GM12878 (cell line): ENCODE data around the gene PPP1R3F. TPM values are rescaled to one million over a fixed set of nuclear protein-coding genes. Genes with fewer than 3 reads are reported as not detected.

ENCODE experiments used
- ATAC-seq: fragments of 200-7000 bp; cut with Tn5 transposase; 3 replicates; pipeline ENCODE4 v1.9.1; 2020; ENCODE audit warnings: mild to moderate bottlenecking, moderate library complexity
- BruUV-seq: library from RNA; stranded (reverse); fragments of 400-500 nt; replicated peaks from 2 replicates; lab custom pipeline; 2021; lab: Mats Ljungman, UMichigan
- CTCF ChIA-PET: fragments of 300-600 bp; sonication (Branson Sonifier 250); formaldehyde crosslinking; extraction: SDS; loops from one replicate; lab custom pipeline; 2021; ENCODE audit warnings: inconsistent platforms; lab: Yijun Ruan, JAX
- POLR2A ChIA-PET: fragments of 350-600 bp; formaldehyde crosslinking; extraction: SDS; loops from one replicate; lab custom pipeline; 2021; ENCODE audit warnings: inconsistent platforms; lab: Charles Lee
- RAD21 ChIA-PET: fragments of 300-600 bp; sonication (Branson Sonifier 250); formaldehyde crosslinking; loops from one replicate; lab custom pipeline; 2023; ENCODE audit warnings: antibody characterized with exemption; ENCODE audit not compliant: unreplicated experiment; lab: Charles Lee
- SMC1A ChIA-PET: fragments of 300-600 bp; sonication (Branson Sonifier 250); formaldehyde crosslinking; loops from one replicate; lab custom pipeline; 2023; ENCODE audit not compliant: unreplicated experiment, uncharacterized antibody; lab: Charles Lee
- DNase-seq: peaks from one replicate; pipeline ENCODE4 v3.0.0-alpha.2; 2011; ENCODE audit warnings: low read depth, low spot score
- FAIRE-seq: peaks from 3 replicates; lab custom pipeline; 2011; peaks lifted over from hg19 to GRCh38; lab: Jason Lieb, UNC
- H2AFZ ChIP-seq: 2 replicates; pipeline ENCODE4 v1.6.0; 2011; ENCODE audit warnings: low read depth, low read length, control low read depth; ENCODE audit not compliant: control insufficient read depth
- H3K27ac ChIP-seq: 2 replicates; pipeline ENCODE4 v1.5.1; 2011; ENCODE audit warnings: control low read depth; ENCODE audit not compliant: control insufficient read depth, insufficient read depth
- H3K27me3 ChIP-seq, 2 experiments: replicated peaks in 1 of 2; 2 replicates each; pipeline versions ENCODE4 v1.6.0 to v1.6.1; 2011; ENCODE audit warnings: low read length in 1 of 2; ENCODE audit not compliant: control insufficient read depth in 2 of 2, insufficient read depth in 2 of 2
- H3K36me3 ChIP-seq, 2 experiments: 2 replicates each; pipeline ENCODE4 v1.5.1; 2011; ENCODE audit warnings: low read length in 1 of 2; ENCODE audit not compliant: control insufficient read depth in 2 of 2, insufficient read depth in 2 of 2
- H3K4me1 ChIP-seq: 2 replicates; pipeline ENCODE4 v1.6.1; 2011; ENCODE audit warnings: mild to moderate bottlenecking, low read length, moderate library complexity, mixed read lengths; ENCODE audit not compliant: control insufficient read depth, insufficient read depth
- H3K4me2 ChIP-seq: 2 replicates; pipeline ENCODE4 v1.6.0; 2011; ENCODE audit warnings: control low read depth; ENCODE audit not compliant: control insufficient read depth, insufficient read depth
- H3K4me3 ChIP-seq: fragments of 200-600 bp; sonication (generic); 2 replicates; pipeline ENCODE4 v1.5.1; 2016
- H3K79me2 ChIP-seq: 2 replicates; pipeline ENCODE4 v1.6.0; 2011; ENCODE audit warnings: low read length; ENCODE audit not compliant: control insufficient read depth, insufficient read depth
- H3K9ac ChIP-seq: 2 replicates; pipeline ENCODE4 v1.8.0; 2011; ENCODE audit warnings: low read length, control low read depth, mixed read lengths; ENCODE audit not compliant: control insufficient read depth, insufficient read depth
- H3K9me3 ChIP-seq: replicated peaks from 3 replicates; pipeline ENCODE4 v1.5.1; 2011; ENCODE audit warnings: mild to moderate bottlenecking, low read length; ENCODE audit not compliant: control insufficient read depth, insufficient read depth
- H4K20me1 ChIP-seq: 2 replicates; pipeline ENCODE4 v1.6.0; 2011; ENCODE audit not compliant: control insufficient read depth, insufficient read depth
- CEBPB ChIP-seq, 2 experiments: fragments of 150-350 bp in 1 of 2; IDR thresholded peaks; 2 replicates each; pipeline ENCODE4 v1.6.1; 2012 to 2014; ENCODE audit warnings: low read depth in 2 of 2, low read length in 2 of 2, borderline replicate concordance in 1 of 2, inconsistent platforms in 1 of 2
- CEBPZ ChIP-seq: fragments of 150-350 bp; IDR thresholded peaks from 2 replicates; pipeline ENCODE4 v1.6.1; 2016; ENCODE audit warnings: low read depth, low read length
- CHD2 ChIP-seq: IDR thresholded peaks from 2 replicates; pipeline ENCODE4 v1.6.1; 2011; ENCODE audit warnings: low read depth, low read length, improper control_type of control experiment, borderline replicate concordance
- CREM ChIP-seq: IDR thresholded peaks from 2 replicates; pipeline ENCODE4 v1.6.1; 2014; ENCODE audit warnings: antibody characterized with exemption, low read depth
- CTCF ChIP-seq, 3 experiments: IDR thresholded peaks in 2 of 3; conservative IDR thresholded peaks in 1 of 3; 2 replicates each; pipeline ENCODE4 v1.5.1; 2011; ENCODE audit warnings: low read depth in 3 of 3, low read length in 3 of 3, mild to moderate bottlenecking in 3 of 3, control low read depth in 2 of 3, moderate library complexity in 2 of 3, inconsistent platforms in 1 of 3, mixed read lengths in 1 of 3; ENCODE audit not compliant: control insufficient read depth in 2 of 3, insufficient read depth in 1 of 3; ENCODE audit errors: extremely low read depth in 1 of 3
- ESRRA ChIP-seq: IDR thresholded peaks from 2 replicates; pipeline ENCODE4 v1.6.1; 2012; ENCODE audit warnings: mild to moderate bottlenecking, low read length, improper control_type of control experiment
- HDAC2 ChIP-seq: fragments of 200-600 bp; sonication (generic); IDR thresholded peaks from 2 replicates; pipeline ENCODE4 v1.6.1; 2017
- NRF1 ChIP-seq: conservative IDR thresholded peaks from 2 replicates; pipeline ENCODE4 v1.6.1; 2011; ENCODE audit warnings: mild to moderate bottlenecking, low read depth, low read length, improper control_type of control experiment
- RAD51 ChIP-seq: fragments of 450-650 bp; IDR thresholded peaks from 2 replicates; pipeline ENCODE4 v1.6.1; 2016; ENCODE audit warnings: moderate library complexity, mild to moderate bottlenecking, inconsistent platforms
- RBBP5 ChIP-seq: fragments of 200-600 bp; sonication (generic); conservative IDR thresholded peaks from 2 replicates; pipeline ENCODE4 v1.6.1; 2016
- RCOR1 ChIP-seq: conservative IDR thresholded peaks from 2 replicates; pipeline ENCODE4 v1.6.1; 2012; ENCODE audit warnings: low read depth, low read length, improper control_type of control experiment
- SRF ChIP-seq, 2 experiments: IDR thresholded peaks; 2 replicates each; pipeline ENCODE4 v1.6.1; 2011; ENCODE audit warnings: low read depth in 2 of 2, low read length in 2 of 2, mild to moderate bottlenecking in 1 of 2, moderate library complexity in 1 of 2
- TBL1XR1 ChIP-seq: IDR thresholded peaks from 2 replicates; pipeline ENCODE4 v1.6.1; 2012; ENCODE audit warnings: low read depth, low read length, improper control_type of control experiment
- YBX1 ChIP-seq: fragments of 450-650 bp; IDR thresholded peaks from 2 replicates; pipeline ENCODE4 v1.6.1; 2016; ENCODE audit warnings: antibody characterized with exemption
- ZBED1 ChIP-seq: IDR thresholded peaks from 2 replicates; pipeline ENCODE4 v1.6.1; 2016; ENCODE audit warnings: borderline replicate concordance
- ZNF274 ChIP-seq: IDR thresholded peaks from one replicate; pipeline ENCODE4 v1.8.0; 2011; ENCODE audit not compliant: insufficient read length, insufficient read depth
- WGBS: methylation state at CpG from one replicate; pipeline ENCODE4 v1.1.6; 2016; ENCODE audit warnings: low lambda C conversion rate; ENCODE audit not compliant: insufficient replicate concordance, insufficient coverage; ENCODE audit errors: missing lambda C conversion rate; 5-methylcytosine and 5-hydroxymethylcytosine counted together
- in situ Hi-C: fragments of 300-500 bp; cut with MboI; formaldehyde crosslinking; loops from 9 replicates; pipeline ENCODE4 v1.14.3; 2018; ENCODE audit warnings: mixed read lengths
- intact Hi-C: fragments of 100-400 bp; cut with micrococcal nuclease; formaldehyde crosslinking; loops from one replicate; pipeline ENCODE4 v1.14.2; 2022; ENCODE audit not compliant: unreplicated experiment
- polyA plus RNA-seq, 11 experiments: library from polyadenylated mRNA; depleted of rRNA in 4 of 11; unstranded in 6 of 11; stranded (reverse) in 5 of 11; fragments of >200 nt; fragmentation: Nextera tagmentation in 4 of 11; fragmentation: Illumina TruSeq in 1 of 11; extraction: Ambion mirVana in 4 of 11; extraction: Trizol in 1 of 11; gene quantifications; 1 replicate in 1 of 11; 2 replicates in 10 of 11; pipeline versions ENCODE4 v1.2.1 to v1.2.3, GENCODE V29; 2011 to 2016; ENCODE audit warnings: inconsistent platforms in 2 of 11, missing spikeins in 2 of 11, low read depth in 1 of 11
- total RNA-seq, 4 experiments: library from RNA; depleted of rRNA in 3 of 4; stranded (reverse); fragments of >200 nt in 3 of 4; fragmentation: Illumina TruSeq in 1 of 4; extraction: Trizol in 1 of 4; gene quantifications; 2 replicates each; pipeline versions ENCODE4 v1.2.1 to v1.2.3, GENCODE V29; 2013 to 2021

The PPP1R3F gene
- total and polyA plus RNA-seq, 10 of the 15 experiments (the other 5 are each of a cell fraction or from before 2014, with no cell fraction given) = 0.18 to 4.4 (median 1.00) TPM

GRCh38 chrX:49312176-49312575 lies 42.6 kb downstream of the PPP1R3F start:
- H3K36me3 ChIP-seq = no peaks in the 10 kb centered on the region
- no TSS peak for BruUV-seq
- H3K4me3 ChIP-seq = no peak overlapping the region
- H3K79me2 ChIP-seq = no peaks in the 10 kb centered on the region
- H3K4me1 ChIP-seq = peaks cover 5% of the 10 kb centered on the region
- no peaks in the 10 kb centered on the region for H3K9me3 ChIP-seq
- no peaks in the 10 kb centered on the region for H4K20me1 ChIP-seq
- CTCF ChIA-PET = no interaction called here
- intact Hi-C loops (no loop called here), in situ Hi-C loops (no loop called here)
- POLR2A ChIA-PET = no interaction called here
- no peak for TF ChIP-seq ZBED1
- no peak for TF ChIP-seq RBBP5
- no peak overlapping the region for H3K9ac ChIP-seq
- H2AFZ ChIP-seq = no peak overlapping the region
- H3K27ac ChIP-seq = no peak overlapping the region
- no peak overlapping the region for H3K4me2 ChIP-seq
- no peak for FAIRE-seq
- no peaks in the 10 kb centered on the region for H3K27me3 ChIP-seq
- no peak for DNase-seq
- RAD21 ChIA-PET = no interaction called here
- 13% methylated on average over 2 of the region's 2 CpGs for WGBS
- no peak for ATAC-seq
- SMC1A ChIA-PET = no interaction called here

- ChIA-PET POLR2A (no interaction called here), SMC1A (no interaction called here), RAD21 (no interaction called here), CTCF (no interaction called here)
- H3K4me1 ChIP-seq = no peaks in the 10 kb centered on the region
- H3K4me2 ChIP-seq = no peak overlapping the region
- no peak overlapping the region for H2AFZ ChIP-seq
- WGBS = 13% methylated on average over 4 of the region's 4 CpGs
- no peaks in the 10 kb centered on the region for H4K20me1 ChIP-seq
- no peak overlapping the region for H3K4me3 ChIP-seq
- in situ Hi-C loops = no loop called here
- no peaks in the 10 kb centered on the region for H3K27me3 ChIP-seq
- DNase-seq = no peak
- no peaks in the 10 kb centered on the region for H3K36me3 ChIP-seq
- no peak for ATAC-seq
- no peak overlapping the region for H3K9ac ChIP-seq
- intact Hi-C loops = no loop called here
- FAIRE-seq = no peak
- H3K79me2 ChIP-seq = no peaks in the 10 kb centered on the region
- no peaks in the 10 kb centered on the region for H3K9me3 ChIP-seq
- no TSS peak for BruUV-seq
- no peak overlapping the region for H3K27ac ChIP-seq
- TF ChIP-seq ESRRA (no peak), RCOR1 (no peak), SRF (IDR thresholded peaks at IDR 0.05; ENCODE audit: low read depth in 2 of 2, low read length in 2 of 2) (no peak), YBX1 (no peak), TBL1XR1 (no peak), RAD51 (no peak), CREM (no peak), HDAC2 (no peak), CHD2 (no peak), ZNF274 (no peak), NRF1 (no peak), CEBPB (IDR thresholded peaks at IDR 0.05; ENCODE audit: borderline replicate concordance in 1 of 2, low read depth in 2 of 2, low read length in 2 of 2) (no peak), CTCF (IDR thresholded peaks at IDR 0.05 in 2 of 3, conservative IDR thresholded peaks at IDR 0.05 in 1 of 3; ENCODE audit: control insufficient read depth in 2 of 3, extremely low read depth in 1 of 3, insufficient read depth in 1 of 3, low read depth in 3 of 3, low read length in 3 of 3) (no peak), CEBPZ (no peak)
These were observed 46.5 kb downstream of the PPP1R3F start for GRCh38 chrX:49316085-49316484.
